Lower lobe of right lung (tissue), 2 donors: ENCODE measurements around the gene USP31. TPM values are rescaled to one million over a fixed set of nuclear protein-coding genes. Genes with fewer than 3 reads are reported as not detected.
A peak's percentile ranks its signal among the peaks of the same experiment; 100 is the strongest.

ENCODE experiments used
- ATAC-seq, 2 donors: fragments of 200-7000 bp; cut with Tn5 transposase; one replicate each; pipeline ENCODE4 v1.9.1; 2020 to 2022; ENCODE audit warnings: mild to moderate bottlenecking in 2 of 2, moderate library complexity in 2 of 2
- DNase-seq: peaks from one replicate; pipeline ENCODE4 v3.0.0-alpha.2; 2020
- H3K27ac ChIP-seq: fragments of 200-600 bp; one replicate; pipeline ENCODE4 v1.8.0; 2022
- H3K27me3 ChIP-seq: fragments of 200-600 bp; one replicate; pipeline ENCODE4 v1.8.0; 2022; ENCODE audit warnings: low read depth
- H3K36me3 ChIP-seq: fragments of 200-600 bp; one replicate; pipeline ENCODE4 v1.8.0; 2022; ENCODE audit warnings: mild to moderate bottlenecking
- H3K4me1 ChIP-seq: fragments of 200-600 bp; one replicate; pipeline ENCODE4 v1.8.0; 2022
- H3K4me3 ChIP-seq: fragments of 200-600 bp; one replicate; pipeline ENCODE4 v1.8.0; 2022; ENCODE audit warnings: mild to moderate bottlenecking
- H3K9me3 ChIP-seq: fragments of 200-600 bp; one replicate; pipeline ENCODE4 v1.8.0; 2022
- CTCF ChIP-seq: fragments of 200-600 bp; IDR thresholded peaks from one replicate; pipeline ENCODE4 v1.8.0; 2022; ENCODE audit warnings: antibody characterized with exemption, mild to moderate bottlenecking
- intact Hi-C: fragments of 100-400 bp; cut with DNase I; formaldehyde crosslinking; loops from one replicate; pipeline ENCODE4 v1.11.0; 2022
- total RNA-seq: library from RNA; stranded (reverse); fragmentation: NEBNext Ultra II Directional; extraction: Animal tissue kit (Norgen Biotek cat#: 25700); gene quantifications from one replicate; pipeline ENCODE4 v1.2.1, GENCODE V29; 2021
- donor health status: DM: no; HTN: yes; CAD: no; lungs with severe emphysema.

Gene USP31
- total RNA-seq, 1 donor from 2014 or later = 13.1 TPM

GRCh38 chr16:23188911-23189310, 39.7 kb upstream of the USP31 start:
- Histone ChIP-seq H3K4me3 (no peak overlapping the region), H3K36me3 (peaks cover 6% of the 10 kb centered on the region), H3K9me3 (no peaks in the 10 kb centered on the region), H3K27me3 (no peaks in the 10 kb centered on the region), H3K4me1 (no peaks in the 10 kb centered on the region), H3K27ac (no peak overlapping the region)
- intact Hi-C loops = no loop called here
- no peak for TF ChIP-seq CTCF
- ATAC-seq (no peak), DNase-seq (no peak)

- H3K4me3 ChIP-seq = no peak overlapping the region
- intact Hi-C loops = no loop called here
- no peak overlapping the region for H3K27ac ChIP-seq
- TF ChIP-seq CTCF = no peak
- H3K9me3 ChIP-seq = no peaks in the 10 kb centered on the region
- peaks cover 14% of the 10 kb centered on the region for H3K27me3 ChIP-seq
- ATAC-seq (no peak), DNase-seq (no peak)
- H3K4me1 ChIP-seq = peaks cover 11% of the 10 kb centered on the region
- H3K36me3 ChIP-seq = peaks cover 6% of the 10 kb centered on the region
These were observed 38.1 kb upstream of the USP31 start for GRCh38 chr16:23187341-23187740.

GRCh38 chr16:23186171-23186570, 36.9 kb upstream of the USP31 start:
- ATAC-seq (no peak), DNase-seq (no peak)
- no peak for TF ChIP-seq CTCF
- H3K4me1 ChIP-seq = peaks cover 17% of the 10 kb centered on the region
- no peak overlapping the region for H3K4me3 ChIP-seq
- no peak overlapping the region for H3K27ac ChIP-seq
- no peaks in the 10 kb centered on the region for H3K9me3 ChIP-seq
- peaks cover 6% of the 10 kb centered on the region for H3K36me3 ChIP-seq
- intact Hi-C loops = no loop called here
- peaks cover 17% of the 10 kb centered on the region for H3K27me3 ChIP-seq

DNA sequence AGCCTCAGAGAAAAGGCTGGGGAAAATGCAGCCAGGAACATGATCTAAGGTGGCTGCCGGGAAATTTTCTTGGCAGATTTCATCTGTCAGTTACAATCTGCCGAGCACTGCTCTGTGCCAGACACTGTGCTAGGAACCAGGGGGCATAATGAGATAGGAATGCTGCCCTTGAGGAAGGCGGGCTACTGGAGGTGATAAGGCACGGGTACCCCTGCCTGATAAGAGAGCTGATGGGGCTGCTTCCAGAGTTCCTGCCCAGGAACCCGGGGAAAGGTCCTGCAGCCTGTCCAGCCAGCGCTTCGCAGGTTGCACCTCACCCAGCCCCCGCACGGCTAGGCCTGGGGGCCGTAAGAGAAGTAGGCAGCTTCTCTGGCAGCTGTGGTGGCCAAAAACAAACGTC, 36.4 kb upstream of the USP31 start:
- no peak overlapping the region for H3K27ac ChIP-seq
- peaks cover 17% of the 10 kb centered on the region for H3K4me1 ChIP-seq
- H3K27me3 ChIP-seq = peaks cover 18% of the 10 kb centered on the region
- DNase-seq = no peak
- ATAC-seq = no peak
- intact Hi-C loops = no loop called here
- H3K4me3 ChIP-seq = no peak overlapping the region
- TF ChIP-seq CTCF = no peak
- peaks cover 6% of the 10 kb centered on the region for H3K36me3 ChIP-seq
- H3K9me3 ChIP-seq = no peaks in the 10 kb centered on the region

DNA sequence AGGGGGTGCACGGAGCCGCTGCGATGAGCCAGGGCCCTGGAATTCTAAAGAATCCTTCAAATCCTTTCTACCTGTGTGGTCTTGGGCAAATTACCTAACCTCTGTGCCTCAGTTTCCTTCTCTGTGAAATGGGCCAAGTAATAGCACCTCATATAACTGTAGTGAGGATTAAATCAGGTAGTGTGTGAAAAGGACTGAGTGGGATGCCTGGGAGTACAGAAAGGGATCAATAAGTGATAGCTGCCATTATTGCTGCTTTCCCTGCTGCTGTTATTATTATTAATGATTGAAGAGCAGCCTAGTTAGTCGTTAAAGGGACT, 34.3 kb upstream of the USP31 start:
- H3K27me3 ChIP-seq = peaks cover 28% of the 10 kb centered on the region
- no peak overlapping the region for H3K27ac ChIP-seq
- TF ChIP-seq CTCF = no peak

More for the DNA sequence above, 34.3 kb upstream of the USP31 start:
- no peak for DNase-seq
- Histone ChIP-seq H3K36me3 (peaks cover 6% of the 10 kb centered on the region), H3K4me1 (peaks cover 17% of the 10 kb centered on the region), H3K9me3 (no peaks in the 10 kb centered on the region), H3K4me3 (peak overlapping the region; percentile 66)
- intact Hi-C loops = loop anchor here (5.0 kb wide), 1 partner anchor 254 kb away; no protein-coding TSS in a partner anchor
- no peak for ATAC-seq
